ENCODE results near the gene C1orf159. TPM values are rescaled to one million over a fixed set of nuclear protein-coding genes. Genes with fewer than 3 reads are reported as not detected.

The C1orf159 gene
- total and polyA plus RNA-seq, 10 of the 15 experiments (the other 5 are each of a cell fraction or from before 2014, with no cell fraction given), result 0.11 to 23.4 (median 8.0) TPM

- no peaks in the 10 kb centered on the region for H3K36me3 ChIP-seq (ENCODE audit: control insufficient read depth in 2 of 2, insufficient read depth in 2 of 2, low read length in 1 of 2)
- ChIA-PET POLR2A (no interaction called here), CTCF (no interaction called here), SMC1A (ENCODE audit: uncharacterized antibody, unreplicated experiment) (interaction anchor here (1.0 kb wide), 1 partner anchor 46 kb away, joined by 4 read pairs; no protein-coding TSS in a partner anchor), RAD21 (ENCODE audit: unreplicated experiment) (no interaction called here)
- no peak overlapping the region for H3K9ac ChIP-seq (ENCODE audit: control insufficient read depth, insufficient read depth, low read length)
- BruUV-seq (replicated peaks), result no TSS peak
- in situ Hi-C loops (cut with MboI) (no loop called here), intact Hi-C loops (cut with micrococcal nuclease; ENCODE audit: unreplicated experiment) (no loop called here)
- no peak overlapping the region for H2AFZ ChIP-seq (ENCODE audit: control insufficient read depth, low read depth, low read length)
- no peak overlapping the region for H3K4me3 ChIP-seq
- no peak overlapping the region for H3K27ac ChIP-seq (ENCODE audit: control insufficient read depth, insufficient read depth)
- no peaks in the 10 kb centered on the region for H4K20me1 ChIP-seq (ENCODE audit: control insufficient read depth, insufficient read depth)
- peaks cover 8% of the 10 kb centered on the region; the same call in 1 of the 2 replicates for H3K4me1 ChIP-seq (ENCODE audit: control insufficient read depth, insufficient read depth, low read length)
- 52% methylated on average over 12 of the region's 12 CpGs for WGBS (ENCODE audit: insufficient coverage, insufficient replicate concordance, low lambda C conversion rate, missing lambda C conversion rate)
- peaks cover 0 to 3% of the 10 kb centered on the region in 2 experiments; a peak in 3 of 4 replicates for H3K27me3 ChIP-seq (replicated peaks in 1 of 2; ENCODE audit: control insufficient read depth in 2 of 2, insufficient read depth in 2 of 2, low read length in 1 of 2)
- no peaks in the 10 kb centered on the region for H3K9me3 ChIP-seq (replicated peaks; ENCODE audit: control insufficient read depth, insufficient read depth, low read length)
- ATAC-seq (no peak), DNase-seq (ENCODE audit: low read depth, low spot score) (no peak), FAIRE-seq (no peak)
- no peak overlapping the region for H3K4me2 ChIP-seq (ENCODE audit: control insufficient read depth, insufficient read depth)
- TF ChIP-seq POLR2AphosphoS2 (IDR thresholded peaks at IDR 0.05; ENCODE audit: low read depth, low read length) (no peak), FOS (IDR thresholded peaks at IDR 0.05; ENCODE audit: borderline replicate concordance, extremely low read depth, insufficient read length) (no peak), SP1 (IDR thresholded peaks at IDR 0.05; ENCODE audit: low read depth, low read length) (no peak), NFIC (IDR thresholded peaks at IDR 0.05; ENCODE audit: low read depth, low read length) (no peak), MAX (IDR thresholded peaks at IDR 0.05; ENCODE audit: low read depth, low read length) (no peak)
- TF ChIP-seq, protein P1, sequence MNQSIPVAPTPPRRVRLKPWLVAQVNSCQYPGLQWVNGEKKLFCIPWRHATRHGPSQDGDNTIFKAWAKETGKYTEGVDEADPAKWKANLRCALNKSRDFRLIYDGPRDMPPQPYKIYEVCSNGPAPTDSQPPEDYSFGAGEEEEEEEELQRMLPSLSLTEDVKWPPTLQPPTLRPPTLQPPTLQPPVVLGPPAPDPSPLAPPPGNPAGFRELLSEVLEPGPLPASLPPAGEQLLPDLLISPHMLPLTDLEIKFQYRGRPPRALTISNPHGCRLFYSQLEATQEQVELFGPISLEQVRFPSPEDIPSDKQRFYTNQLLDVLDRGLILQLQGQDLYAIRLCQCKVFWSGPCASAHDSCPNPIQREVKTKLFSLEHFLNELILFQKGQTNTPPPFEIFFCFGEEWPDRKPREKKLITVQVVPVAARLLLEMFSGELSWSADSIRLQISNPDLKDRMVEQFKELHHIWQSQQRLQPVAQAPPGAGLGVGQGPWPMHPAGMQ (IDR thresholded peaks at IDR 0.05; ENCODE audit: borderline replicate concordance), result no peak
- H3K79me2 ChIP-seq (ENCODE audit: control insufficient read depth, insufficient read depth, low read length), result no peaks in the 10 kb centered on the region
Measured at GRCh38 chr1:1165485-1165884, 49.6 kb upstream of the C1orf159 start.

Measured in GM12878 (cell line).